ENCODE data around the gene COL9A3. TPM values are rescaled to one million over a fixed set of nuclear protein-coding genes. Genes with fewer than 3 reads are reported as not detected.

COL9A3 gene
- polyA plus RNA-seq, 4 donors, result 17.6 to 29.2 (median 24.0) TPM

DNA sequence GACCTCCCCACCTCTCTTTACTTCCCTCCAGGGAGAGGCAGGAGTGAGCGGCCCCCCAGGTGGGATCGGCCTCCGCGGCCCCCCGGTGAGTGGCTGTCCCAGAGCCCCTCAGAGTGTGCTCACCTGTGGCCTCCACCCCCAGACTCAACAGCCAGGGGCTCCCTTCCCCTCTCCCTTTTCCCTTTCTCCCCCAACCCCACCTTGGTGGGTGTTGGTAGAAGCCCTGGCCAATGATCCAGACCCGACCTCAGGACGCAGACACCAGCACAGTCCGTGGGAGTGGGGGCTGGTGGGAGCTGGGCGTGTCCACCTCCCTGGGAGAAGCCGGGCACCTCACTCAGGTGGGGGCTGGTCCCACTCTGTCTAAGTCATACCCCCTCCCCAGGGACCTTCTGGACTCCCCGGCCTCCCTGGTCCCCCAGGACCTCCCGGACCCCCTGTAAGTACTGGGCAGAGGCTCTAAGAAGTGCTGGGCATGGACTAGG is 4.9 kb downstream of the COL9A3 start:
- DNase-seq (ENCODE audit: low read depth in 4 of 4, low spot score in 3 of 4), result no peak

DNA sequence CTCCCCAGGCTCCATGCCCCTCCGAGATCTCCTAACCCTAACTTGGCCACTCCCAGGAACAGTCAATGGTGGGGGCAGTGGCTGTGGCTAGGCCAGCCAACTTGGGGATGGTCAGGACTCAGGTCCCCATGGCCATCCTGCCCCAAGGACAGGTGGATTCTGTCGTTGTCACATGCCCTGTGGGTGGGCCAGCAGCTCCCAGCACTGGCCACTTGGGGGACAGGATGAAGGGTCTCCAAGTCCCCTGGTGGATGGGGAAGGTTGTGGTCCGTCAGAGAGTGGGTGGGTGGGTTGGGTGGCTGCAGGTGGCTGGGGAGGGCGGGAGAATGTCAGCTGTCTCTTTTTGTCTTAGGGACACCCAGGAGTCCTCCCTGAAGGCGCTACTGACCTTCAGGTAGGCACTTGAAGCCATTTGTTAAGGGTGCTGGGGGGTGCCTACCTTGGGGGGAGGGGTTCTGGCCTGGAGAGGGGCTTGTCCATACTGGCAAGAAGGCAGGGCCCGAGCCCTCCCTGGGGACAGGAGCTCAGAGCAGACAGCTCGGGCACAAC is 5.5 kb downstream of the COL9A3 start:
- DNase-seq (ENCODE audit: low read depth in 4 of 4, low spot score in 3 of 4), result no peak

DNA sequence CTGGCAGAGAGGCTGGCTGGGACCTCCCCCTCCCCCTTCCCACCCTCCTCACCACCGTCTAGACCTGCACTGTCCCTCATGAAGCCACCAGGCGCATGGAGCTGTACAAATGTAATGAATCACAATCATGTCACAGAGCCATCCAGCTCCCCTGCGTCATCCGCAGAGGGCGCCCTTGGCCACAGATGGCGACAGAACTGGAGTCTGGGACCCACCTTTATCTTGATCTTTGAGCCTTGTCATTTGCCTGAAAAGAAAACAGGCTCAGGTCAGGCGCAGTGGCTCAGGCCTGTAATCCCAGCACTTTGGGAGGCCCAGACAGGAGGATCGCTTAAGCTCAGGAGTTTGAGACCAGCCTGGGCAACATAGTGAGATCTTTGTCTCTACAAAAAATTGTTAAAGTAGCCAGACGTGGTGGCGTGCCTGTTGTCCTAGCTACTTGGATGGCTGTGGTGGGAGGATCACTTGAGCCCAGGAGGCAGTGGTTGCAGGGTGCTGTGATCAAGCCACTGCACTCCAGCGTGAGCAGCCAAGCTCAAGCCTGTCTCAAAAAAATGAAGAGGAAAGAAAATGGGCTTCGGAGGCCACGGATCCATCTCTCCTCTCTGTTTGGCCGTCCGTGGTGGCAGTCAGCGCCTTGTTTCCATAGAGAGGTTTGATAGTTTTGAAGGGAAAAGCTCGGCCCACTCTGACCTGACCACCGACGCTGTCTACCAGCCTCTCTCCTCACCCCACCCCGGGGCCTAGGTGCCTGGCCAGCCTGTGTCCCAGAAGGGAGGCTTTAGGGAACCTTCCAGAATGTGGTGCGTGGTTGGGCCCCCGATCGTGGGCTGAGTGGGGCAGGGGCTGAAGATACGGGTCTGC is 6.2 kb downstream of the COL9A3 start:
- DNase-seq (ENCODE audit: low read depth in 4 of 4, low spot score in 3 of 4), result no peak

DNA sequence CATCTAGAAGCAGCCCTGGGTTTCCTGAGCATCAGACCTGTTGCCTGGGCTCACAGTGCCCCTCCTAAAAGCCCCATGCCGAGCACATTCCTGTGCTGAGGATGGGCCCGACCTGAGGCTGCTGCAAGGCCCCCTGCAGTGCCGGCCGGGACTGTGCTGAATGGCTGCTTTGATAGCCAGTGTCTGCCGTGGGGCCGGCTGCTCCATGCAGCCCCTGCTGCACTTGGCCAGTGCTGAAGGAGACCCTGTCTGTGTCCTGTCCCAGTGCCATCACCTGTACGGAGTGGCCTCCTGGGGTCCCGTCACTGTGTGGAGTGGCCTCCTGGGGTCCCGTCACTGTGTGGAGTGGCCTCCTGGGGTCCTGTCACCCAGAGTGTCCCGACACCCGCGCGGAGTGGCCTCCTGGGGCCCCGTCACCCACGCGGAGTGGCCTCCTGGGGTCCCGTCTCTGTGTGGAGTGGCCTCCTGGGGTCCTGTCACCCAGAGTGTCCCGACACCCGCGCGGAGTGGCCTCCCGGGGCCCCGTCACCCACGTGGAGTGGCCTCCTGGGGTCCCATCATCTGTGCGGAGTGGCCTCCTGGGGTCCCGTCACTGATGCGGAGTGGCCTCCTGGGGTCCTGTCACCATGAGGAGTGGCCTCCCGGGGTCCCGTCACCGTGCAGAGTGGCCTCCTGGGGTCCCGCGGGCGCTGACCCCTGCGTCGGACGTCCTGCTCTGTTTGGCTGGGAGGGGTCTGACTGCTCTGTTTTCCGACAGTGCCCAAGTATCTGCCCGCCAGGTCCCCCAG is 7.0 kb downstream of the COL9A3 start:
- DNase-seq (ENCODE audit: low read depth in 4 of 4, low spot score in 3 of 4), result no peak

DNA sequence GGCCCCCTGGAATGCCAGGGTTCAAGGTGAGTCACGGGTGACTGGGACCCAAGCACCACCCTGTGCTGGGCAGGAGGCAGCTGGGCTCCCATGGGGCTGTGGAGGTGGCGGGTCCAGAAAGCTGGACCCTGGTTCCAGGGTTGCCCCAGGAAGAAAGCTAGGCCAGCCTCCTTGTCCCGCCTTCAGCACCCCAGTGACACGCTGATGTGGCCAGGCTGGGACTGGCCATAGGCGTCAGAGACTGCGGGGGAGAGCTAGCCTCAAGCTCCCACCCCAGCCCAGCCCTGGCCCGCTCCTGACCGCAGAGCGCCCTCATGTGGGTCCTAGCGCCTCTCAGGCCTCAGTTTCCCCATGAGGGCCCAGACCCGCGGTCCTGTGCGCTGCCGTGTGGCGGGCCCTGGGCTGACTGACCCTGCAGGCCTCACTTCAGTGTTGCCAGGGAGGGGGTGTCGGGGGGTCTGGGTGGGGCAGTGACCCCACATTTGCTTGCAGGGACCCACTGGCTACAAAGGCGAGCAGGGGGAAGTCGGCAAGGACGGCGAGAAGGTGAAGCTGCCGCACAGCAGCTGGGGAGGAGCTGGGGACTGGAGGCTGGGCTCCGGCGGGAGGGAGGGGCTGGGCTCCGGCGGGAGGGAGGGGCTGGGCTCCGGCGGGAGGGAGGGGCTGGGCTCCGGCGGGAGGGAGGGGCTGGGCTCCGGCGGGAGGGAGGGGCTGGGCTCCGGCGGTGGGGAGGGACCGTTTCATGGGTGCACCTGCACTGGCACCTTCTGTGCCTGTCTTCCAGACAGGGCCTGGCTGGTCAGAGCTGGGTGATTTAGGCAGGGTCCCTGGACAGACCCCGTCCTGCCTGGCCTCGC is 7.9 kb downstream of the COL9A3 start:
- DNase-seq (ENCODE audit: low read depth in 4 of 4, low spot score in 3 of 4), result no peak

DNA sequence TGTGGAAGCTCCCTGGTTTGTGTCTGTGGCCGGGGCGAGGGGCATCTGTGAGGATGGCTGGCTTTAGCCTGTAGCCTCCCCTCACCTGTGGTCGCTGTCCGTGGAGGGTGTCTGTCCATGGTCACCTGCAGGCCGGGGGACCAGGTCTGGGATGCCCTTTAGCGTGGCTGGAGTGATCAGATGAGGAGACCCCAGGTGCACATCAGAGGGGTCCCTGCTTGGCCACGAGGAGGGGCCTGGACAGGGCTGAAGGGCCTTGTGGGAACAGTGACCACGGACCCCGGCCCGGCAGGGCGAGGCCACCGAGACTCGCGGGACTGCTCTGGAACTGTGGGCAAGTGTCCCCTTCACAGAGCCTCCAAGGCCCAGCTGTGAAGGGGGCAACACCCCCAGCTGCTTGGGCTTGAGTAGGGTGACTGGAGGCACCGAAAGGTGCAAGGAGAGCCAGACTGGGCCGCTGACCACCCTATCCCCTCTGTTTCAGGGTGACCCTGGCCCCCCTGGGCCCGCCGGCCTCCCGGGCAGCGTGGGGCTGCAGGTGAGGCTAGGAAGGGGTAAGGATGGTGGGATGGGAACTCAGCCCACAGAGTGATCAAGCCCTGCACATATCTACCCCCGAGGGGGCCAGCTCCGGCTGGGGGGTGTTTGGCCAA is 8.6 kb downstream of the COL9A3 start:
- no peak for DNase-seq (ENCODE audit: low read depth in 4 of 4, low spot score in 3 of 4)

DNA sequence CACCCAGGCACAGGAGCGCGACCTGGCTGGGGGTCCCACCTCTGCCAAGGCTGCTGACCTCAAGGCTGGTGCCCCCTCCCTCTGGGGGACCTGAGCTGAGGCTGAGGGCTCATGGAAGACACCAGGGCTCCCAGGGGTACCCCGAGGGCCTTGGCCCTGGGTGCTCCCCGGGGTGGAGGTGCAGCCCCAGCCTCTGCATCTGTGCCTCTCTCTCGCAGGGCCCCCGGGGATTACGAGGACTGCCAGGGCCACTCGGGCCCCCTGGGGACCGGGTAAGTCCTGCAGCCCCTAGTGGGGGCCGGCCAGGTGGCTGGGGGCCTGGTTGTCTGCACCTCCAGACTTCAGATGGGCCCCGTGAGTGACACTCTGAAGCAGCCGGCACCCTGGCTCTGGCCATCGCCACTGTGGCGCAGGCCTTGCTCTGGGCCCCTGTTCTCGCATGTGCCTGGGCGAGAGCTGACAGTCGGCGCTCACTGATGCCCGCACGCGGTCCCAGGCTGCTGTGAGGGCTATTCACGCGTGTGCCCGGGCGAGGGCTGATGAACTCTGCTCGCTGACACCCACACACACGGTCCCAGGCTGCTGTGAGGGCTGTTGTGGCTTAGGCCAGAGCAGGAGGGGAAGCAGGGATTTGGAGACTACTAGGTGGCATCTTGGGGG is 9.3 kb downstream of the COL9A3 start:
- no peak for DNase-seq (ENCODE audit: low read depth in 4 of 4, low spot score in 3 of 4)

DNA sequence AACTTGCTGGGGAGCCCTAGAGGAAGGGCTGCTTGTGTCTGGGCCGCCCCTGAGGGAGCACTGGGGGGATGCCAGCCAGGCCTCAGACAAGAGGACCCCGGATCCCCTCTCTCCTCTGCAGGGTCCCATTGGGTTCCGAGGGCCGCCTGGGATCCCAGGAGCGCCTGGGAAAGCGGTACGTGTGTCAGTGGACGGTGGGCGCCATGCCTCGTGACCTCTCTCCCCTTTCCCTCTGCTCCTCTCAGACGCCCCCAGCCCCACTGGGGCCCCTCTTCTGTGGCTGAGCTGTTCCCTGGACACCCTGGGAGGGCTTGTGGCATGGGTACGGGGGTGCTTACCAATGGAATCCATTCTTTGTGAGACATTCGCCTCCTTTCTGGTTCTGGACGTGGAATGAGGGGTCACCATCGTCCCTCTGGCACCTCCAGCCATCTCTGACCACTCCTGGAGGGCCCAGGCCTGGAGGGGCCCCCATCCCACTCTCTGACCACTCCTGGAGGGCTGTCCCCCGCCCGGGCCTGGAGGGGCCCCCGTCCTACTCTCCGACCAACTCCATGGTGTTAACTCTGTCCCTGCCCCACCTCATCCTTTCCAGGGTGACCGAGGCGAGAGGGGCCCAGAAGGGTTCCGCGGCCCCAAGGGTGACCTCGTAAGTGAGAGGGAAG is 9.9 kb downstream of the COL9A3 start:
- no peak for DNase-seq (ENCODE audit: low read depth in 4 of 4, low spot score in 3 of 4)

DNA sequence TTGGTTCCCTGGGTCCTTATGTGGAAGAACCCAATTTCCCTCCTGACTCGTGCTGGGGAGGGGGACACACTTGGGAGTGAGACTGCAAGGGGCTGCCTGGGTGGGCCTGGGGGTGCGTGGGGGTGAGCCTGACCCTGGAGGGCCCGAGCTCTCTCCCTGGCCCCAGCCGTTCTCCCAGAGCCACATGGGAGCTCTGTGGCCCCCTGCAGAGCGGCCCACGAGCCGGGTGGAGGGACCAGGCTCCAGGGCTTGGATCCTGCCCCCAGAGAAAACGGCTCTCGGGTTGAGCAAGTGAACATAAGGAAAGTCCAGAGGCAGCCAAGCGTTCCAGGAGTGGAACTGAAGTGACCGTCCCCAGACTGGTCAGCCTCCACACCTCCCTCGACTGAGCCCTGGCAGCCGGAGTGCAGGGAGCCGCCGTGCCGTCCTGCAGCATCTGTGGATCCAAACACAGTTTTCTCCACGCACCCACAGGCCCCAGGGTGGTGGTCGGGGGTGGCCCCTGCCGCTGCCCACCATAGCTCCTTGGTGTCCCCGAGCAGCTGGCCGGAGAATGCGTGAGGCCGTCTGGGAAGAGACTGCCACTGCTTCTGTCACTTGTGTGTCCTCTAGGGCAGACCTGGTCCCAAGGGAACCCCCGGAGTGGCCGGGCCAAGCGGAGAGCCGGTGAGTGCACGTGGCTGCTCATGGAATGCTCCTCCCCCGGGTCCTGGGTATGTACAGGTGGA is 10.6 kb downstream of the COL9A3 start:
- DNase-seq (ENCODE audit: low read depth in 4 of 4, low spot score in 3 of 4), result no peak

DNA sequence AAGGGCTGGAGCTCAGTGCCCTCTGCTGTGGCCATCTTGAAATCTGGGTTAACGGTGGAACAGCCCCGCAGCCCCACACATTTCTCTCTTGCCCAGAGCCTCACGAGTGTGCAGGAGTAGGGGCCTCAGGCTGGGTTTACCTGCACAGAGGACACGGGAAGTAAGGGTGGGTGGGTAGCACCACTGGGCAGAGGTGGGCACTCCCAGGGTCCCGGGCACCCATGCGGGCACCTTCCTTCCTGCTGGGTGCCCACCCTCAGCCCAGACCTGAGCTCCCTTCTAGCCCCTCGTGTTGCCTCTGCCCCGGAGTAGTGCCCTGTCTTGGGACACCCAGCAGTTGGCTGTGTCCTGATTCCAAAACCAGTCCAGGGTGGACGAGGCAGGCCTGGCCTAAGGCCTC is 11.2 kb downstream of the COL9A3 start:
- no peak for DNase-seq (ENCODE audit: low read depth in 4 of 4, low spot score in 3 of 4)

DNA sequence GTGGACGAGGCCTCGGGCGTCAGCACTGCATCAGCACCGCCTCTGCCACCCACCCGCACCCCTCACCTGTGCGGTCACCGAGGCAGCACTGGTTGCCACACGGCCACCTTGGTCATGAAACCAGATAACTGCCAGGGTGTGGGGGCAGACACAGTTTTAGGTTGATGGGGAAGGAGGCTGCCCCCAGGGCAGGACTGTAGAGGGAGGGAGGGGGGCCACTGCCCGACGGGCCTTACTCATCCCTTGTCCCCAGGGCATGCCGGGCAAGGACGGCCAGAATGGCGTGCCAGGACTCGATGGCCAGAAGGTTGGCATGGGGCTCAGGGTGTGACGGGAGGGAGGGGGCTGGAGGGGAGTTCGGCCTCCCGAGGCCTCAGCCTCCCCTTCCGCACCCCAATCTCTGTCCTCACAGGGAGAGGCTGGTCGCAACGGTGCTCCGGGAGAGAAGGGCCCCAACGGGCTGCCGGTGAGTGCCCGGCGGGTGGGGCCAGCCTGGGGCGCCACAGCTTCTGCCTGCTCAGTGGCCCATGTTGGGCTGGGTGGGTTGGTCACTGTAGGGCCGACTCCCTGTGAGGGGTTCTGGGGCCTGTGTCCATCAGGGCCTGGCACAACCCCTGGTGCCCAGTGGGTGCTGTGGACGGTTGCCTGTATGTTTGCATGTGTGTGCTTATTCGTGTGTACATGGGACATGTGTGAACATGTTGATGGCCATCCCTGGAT is 11.8 kb downstream of the COL9A3 start:
- DNase-seq (ENCODE audit: low read depth in 4 of 4, low spot score in 3 of 4), result no peak

DNA sequence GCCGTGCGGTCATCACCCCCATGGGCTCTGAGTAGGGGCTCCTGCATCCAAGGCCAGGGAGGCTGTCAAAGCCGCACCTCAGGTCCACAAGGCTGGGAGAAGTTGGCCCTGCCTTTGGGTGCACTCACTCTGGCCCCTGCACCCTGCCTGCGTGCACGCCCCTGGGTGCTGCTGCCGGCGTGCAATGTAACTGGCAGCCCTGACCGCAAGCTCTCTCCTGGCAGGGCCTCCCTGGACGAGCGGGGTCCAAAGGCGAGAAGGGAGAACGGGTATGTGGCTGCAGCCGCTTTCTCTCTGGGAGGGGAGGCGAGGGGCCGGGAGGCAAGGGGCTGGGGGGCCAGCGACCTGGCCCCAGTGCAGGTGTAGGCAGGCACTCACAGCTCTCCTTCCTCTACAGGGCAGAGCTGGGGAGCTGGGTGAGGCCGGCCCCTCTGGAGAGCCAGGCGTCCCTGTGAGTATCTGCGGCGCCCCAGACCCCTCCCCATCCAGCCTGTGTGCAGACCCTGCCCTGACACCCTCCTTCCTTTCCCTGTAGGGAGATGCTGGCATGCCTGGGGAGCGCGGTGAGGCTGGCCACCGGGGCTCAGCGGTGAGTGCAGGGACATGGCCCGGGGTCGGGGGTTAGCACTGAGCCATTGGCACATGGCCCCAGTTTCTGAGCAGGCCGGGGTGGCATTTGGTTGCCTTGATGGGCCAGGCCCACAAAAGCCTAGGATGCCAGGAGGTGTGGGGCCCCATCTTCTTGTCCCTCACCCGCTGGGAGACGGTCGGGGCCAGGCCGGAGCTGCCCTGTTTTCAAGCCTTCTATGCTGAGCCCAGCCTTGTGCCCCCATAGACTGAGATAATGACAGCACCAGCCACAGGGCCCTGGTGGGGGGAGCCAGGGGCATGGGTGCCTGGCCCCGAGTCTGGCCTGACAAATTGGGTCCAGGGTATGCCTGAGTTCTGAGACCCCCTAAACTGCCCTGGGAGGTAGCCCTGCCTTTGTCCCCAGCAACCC is 12.7 kb downstream of the COL9A3 start:
- DNase-seq (ENCODE audit: low read depth in 4 of 4, low spot score in 3 of 4), result no peak

DNA sequence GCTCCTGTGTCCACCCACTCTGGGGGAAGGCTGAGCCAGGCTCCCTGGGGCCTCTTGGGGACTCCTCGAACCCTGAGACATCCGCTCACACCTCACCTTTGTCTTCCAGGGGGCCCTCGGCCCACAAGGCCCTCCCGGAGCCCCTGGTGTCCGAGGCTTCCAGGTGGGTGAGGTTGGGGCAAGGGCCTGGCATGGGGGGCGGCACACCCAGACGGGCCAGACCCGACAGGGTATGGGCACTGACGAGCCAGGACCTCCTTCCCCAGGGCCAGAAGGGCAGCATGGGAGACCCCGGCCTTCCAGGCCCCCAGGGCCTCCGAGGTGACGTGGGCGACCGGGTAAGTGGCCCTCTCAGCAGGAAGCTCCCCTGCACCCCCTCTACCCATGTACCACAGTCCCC is 13.4 kb downstream of the COL9A3 start:
- DNase-seq (ENCODE audit: low read depth in 4 of 4, low spot score in 3 of 4), result no peak

DNA sequence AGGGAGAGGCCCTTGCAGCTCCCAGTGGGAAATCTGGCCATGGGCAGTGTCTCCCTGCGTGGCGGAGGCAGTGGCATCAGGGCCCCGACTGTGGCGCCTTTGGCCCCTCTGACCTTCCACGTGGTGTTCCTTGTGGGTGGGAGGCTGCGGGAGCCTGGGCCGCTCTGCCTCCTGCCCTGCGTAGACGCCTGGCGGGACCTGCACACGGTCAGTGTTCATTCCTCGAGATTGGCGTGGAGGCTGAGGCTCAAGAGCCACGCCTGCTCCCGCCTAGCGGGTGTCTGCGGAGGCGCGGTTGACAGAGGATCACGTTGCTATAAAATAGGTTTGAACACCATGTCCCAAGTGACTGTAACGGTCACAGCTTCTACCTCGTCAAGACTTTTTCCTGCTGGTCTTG is 14.0 kb downstream of the COL9A3 start:
- DNase-seq (ENCODE audit: low read depth in 4 of 4, low spot score in 3 of 4), result no peak

DNA sequence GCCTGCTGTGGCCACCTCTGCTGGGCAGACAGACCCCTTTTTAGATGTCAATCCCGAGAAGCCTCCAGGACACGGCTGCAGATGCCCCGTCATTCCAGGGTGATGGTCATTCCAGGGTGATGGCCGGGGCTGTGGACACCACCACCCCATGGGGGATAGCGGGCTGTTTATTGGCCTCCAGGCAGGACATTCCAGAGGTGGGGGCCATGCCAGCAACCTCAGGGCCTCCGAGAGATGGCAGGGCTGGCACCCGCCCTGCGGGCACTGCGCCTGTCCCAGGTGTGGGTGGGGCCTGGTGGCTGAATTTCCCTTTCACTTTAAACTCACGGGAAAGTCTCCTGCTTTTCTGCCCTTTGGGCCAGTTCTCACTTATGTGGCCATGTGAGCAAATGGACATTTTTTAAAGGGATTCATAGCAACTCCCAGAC is 14.5 kb downstream of the COL9A3 start:
- no peak for DNase-seq (ENCODE audit: low read depth in 4 of 4, low spot score in 3 of 4)

DNA sequence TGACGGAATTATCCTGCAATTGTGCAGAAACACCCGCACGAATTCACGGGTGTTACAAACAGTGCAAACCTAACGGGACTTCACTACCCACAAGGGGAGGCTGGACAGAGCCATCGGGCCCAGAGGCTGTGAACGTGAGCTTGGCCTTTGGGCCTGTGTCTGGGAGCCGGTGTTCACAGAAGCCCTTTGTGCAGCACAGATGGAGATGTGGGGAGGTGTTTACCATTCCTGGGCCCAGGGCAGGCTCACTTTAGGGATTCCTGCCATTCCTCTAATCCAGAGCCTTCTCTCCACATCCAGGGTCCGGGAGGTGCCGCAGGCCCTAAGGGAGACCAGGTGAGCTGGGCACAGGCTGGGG is 15.0 kb downstream of the COL9A3 start:
- DNase-seq (ENCODE audit: low read depth in 4 of 4, low spot score in 3 of 4), result no peak

Data from right renal pelvis (tissue), 4 donors.